Measurements from ENCODE around the gene MAPK7.

MAPK7 gene

DNA sequence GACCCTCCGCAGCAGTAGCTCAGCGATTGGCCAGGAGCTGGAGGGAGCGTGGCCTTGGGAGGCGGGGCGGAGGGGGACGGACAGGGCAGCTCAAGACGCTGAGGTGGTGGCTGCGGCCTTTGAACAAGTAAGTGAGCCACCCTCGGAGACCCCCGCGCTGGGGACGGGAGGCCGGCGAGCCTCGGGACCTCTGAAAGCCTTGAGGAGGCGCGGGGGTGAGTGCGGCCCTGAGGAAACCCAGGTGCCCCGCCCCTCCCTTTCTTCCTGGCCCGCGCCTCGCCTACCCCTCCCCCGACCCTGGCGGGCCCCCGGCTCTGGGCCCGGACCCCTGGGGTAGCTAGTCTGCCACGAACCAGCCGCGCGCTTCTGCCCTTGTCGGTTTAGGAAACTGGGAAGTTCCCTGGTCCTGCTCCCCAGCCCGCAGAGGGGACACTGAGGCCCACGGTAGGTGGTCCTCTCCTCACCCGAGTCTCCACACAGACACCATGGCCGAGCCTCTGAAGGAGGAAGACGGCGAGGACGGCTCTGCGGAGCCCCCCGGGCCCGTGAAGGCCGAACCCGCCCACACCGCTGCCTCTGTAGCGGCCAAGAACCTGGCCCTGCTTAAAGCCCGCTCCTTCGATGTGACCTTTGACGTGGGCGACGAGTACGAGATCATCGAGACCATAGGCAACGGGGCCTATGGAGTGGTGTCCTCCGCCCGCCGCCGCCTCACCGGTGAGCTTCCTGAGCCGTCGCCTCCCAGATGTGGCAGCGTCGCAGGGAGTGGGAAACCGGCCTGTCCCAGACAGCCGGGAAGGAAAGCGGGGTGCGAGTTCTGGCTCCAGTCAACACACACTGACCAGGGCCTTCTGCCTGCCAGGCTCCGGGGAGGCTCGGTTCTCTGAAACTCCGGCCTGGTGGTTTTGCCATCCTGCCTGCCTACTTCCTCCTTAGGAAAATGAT, at the start of gene MAPK7:
TSS of gene MAPK7 (plus strand) at position 83 of the 945 bp plus-strand sequence. CDS start at position 486, 403 bp downstream.
- no peak for DNase-seq (ENCODE audit: low read depth, low spot score)

GRCh38 chr17:19329136-19329535, 49.2 kb upstream of the MAPK7 start:
- DNase-seq (ENCODE audit: low read depth, low spot score) = no peak

- no peak for DNase-seq (ENCODE audit: low read depth, low spot score)
Observed at GRCh38 chr17:19329839-19330238, 48.5 kb upstream of the MAPK7 start.

- DNase-seq (ENCODE audit: low read depth, low spot score) = no peak
Observed at GRCh38 chr17:19330271-19330670, 48.0 kb upstream of the MAPK7 start.

- DNase-seq (ENCODE audit: low read depth, low spot score) = no peak
Observed at GRCh38 chr17:19331134-19331533, 47.2 kb upstream of the MAPK7 start.

GRCh38 chr17:19331543-19332245, 46.6 kb upstream of the MAPK7 start:
- no peak for DNase-seq (ENCODE audit: low read depth, low spot score)

DNA sequence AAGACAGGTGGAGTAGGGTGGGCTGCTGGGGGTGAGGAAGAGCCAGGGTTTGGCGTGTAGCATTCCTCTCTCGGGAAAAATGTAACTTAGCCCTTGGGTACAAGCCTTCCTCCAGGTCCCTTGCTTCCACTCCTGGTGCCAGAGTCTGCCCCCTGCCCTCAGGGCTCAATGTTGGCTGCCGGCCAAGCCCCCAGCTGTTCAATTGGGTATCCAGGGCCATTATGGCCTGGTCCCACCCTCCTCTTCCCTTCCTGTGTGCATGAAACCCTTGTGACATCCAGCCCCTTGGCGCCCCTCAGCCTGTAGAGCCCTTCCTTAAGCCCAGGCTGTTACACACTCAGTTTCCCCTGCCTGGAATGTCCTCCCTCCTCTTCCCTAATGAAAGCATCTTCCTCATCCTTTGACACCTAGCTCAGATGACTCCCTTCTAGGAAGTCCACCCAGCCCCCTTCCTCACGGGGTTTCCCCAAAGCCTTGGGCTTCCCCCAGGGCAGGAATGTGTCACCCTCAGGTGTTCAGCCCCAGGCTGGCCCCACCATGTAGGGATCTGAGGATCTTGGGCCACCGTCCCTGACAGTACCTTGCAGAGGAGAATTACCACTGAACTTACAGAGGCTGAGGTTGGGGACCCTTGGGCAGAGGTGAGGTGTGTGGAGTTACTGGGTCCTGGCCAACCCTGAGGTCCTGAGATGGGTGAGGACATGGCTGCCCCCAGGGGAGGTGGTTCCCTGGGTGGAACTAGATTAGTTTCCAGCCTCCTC, 45.7 kb upstream of the MAPK7 start:
- no peak for DNase-seq (ENCODE audit: low read depth, low spot score)

DNA sequence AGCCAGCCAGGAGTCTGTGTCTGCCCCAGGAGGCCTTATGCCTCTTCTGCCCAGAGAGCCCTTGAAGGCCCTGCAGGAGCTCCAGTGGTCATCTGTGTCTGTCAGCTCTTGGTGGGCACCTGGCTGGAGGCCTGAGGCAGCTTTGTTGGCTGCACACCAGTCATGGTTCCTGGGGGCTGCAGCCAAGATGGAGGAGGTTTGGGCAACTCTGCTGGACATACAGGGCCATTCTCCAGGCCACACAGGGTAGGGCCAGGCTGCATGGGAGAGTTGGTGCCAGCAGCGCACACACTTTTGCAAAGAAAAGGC, 45.2 kb upstream of the MAPK7 start:
- DNase-seq (ENCODE audit: low read depth, low spot score) = no peak

GRCh38 chr17:19333736-19334290, 44.5 kb upstream of the MAPK7 start:
- no peak for DNase-seq (ENCODE audit: low read depth, low spot score)

GRCh38 chr17:19334331-19334730, 44.0 kb upstream of the MAPK7 start:
- DNase-seq (ENCODE audit: low read depth, low spot score) = no peak

DNA sequence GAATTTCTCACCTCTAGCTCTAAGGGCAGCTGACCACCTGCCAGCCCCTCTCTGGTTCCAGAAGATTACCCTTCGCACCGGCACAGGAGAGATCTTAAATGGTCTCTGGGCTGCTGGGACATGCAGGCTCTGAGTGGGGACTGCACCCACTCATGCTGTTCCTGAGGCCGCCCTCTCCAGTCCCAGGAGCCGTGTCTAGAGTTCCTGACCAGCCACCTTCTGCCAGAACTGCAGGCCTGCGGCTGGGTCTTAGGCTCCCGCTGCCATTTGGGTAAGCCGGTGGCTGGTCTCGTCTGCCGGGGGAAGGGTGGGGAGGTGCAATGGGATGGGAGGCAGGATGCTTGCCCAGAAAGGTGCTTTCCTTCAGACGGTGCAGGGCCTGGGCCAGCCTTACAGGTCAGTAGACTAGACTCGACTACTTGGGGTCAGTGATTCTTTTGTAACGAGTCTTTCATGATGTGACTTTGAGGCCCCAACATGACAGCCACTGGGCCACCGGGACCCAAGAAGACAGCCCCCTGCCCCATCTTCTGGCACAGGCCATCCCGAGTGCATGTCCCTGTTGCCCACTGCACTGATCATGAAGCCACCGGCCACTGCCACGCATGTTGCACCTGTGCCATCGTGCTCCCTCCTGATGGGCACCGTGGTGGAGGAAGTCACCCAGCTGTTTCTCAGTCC, 42.2 kb upstream of the MAPK7 start:
- DNase-seq (ENCODE audit: low read depth, low spot score) = no peak

DNA sequence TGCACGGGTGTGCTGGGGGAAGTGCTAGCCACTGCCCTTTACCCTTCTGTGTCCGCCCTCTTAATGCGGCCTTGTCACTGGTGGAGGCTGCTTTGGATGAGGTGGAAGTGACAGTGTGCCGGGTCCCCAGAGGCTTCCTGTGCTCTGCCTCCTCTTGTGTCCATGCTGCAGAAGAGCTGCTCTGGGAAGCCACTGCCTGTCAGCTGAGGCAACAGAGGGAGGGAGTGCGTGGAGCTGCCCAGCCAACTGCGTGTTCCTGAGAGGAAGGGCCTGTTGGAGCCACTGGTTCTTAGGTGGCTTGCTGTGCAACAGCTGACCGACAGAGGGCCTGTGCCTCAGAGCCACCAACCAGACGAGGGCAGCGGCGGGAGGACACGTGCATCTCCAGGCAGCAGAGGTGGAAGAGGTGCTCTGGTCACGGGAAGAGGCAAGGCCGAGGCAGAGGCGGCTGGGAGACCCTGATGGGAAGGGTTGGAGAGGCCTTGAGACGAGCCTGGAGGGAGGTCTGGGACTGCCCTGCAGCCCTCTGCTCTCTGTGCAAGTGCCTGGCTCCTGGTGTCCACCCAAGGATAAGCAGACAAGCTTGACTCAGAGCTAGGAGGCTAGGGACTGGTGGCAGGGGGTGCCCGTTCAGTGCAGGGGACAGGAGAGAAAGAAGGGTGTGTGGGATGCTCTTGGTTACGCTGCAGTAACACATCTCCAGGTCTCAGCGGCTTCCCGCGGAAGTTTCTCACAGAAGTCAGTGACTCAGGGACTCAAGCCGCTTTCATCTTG, 41.2 kb upstream of the MAPK7 start:
- DNase-seq (ENCODE audit: low read depth, low spot score) = no peak

GRCh38 chr17:19337712-19338023, 40.6 kb upstream of the MAPK7 start:
- DNase-seq (ENCODE audit: low read depth, low spot score) = no peak

DNA sequence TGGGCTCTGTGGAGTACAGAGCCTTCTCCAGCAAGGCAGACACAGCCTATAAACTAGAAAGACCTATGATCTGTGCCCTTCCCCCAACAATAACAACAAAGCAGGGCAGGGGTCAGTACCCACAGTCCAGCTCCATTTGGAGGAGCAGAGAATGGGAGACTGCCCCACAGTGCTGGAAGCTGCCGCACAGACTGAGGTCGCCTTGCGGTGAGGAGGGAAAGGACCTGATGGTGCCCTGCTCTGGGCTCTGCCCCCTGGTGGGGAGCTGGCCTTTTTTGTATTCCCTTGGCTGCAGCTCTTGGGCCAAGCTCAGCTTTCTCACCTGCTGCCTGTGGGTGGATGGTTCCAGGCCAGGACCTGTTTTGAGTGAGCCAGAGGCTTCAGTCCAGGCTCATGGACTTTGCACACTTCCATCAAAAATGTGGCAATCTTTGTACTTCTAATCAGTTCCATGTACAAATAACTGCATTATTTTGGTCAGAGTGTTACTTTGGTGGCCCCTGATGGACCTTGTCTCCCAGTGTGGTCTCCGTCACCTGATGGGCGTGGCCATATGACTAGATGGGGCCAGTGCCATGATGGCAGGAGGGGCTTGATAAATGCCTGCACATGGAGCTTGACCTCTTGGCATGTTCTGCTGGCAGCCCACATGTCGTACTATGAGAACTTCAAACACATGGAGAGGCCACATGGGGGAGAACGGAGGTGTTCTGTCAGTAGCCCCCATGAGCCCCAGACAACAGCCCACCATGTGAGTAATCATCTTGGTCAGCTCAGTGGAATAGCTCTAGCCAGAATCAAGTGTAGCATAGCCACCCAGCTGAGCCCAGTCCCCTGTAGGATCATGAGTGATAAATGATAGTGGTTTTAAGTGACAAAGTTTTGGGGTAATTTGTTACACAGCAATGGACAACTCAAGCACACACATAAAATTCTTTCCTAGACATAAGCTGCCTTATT, 40.0 kb upstream of the MAPK7 start:
- DNase-seq (ENCODE audit: low read depth, low spot score) = no peak

DNA sequence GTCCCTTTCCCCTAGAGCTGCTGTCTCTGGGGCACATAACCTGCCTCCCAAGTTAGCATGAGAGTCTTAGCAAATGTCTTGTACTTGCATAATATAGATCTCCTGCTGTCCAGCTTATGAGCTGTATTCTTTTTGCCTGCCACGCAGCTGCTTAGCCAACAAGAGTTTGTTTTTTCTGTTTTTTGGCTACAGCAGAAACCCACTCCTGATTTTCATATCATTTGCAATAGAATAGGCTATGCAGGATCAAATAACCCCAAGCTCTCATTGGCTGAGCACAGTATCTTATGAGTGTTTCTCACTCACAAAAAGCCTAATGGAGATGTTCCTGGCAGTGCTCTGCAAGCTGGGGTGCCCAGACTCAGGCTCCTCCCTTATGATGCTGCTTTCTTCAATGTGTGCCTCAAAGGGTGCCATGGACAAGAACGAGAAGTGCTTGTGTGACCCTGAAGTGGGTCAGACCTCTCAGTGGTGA, 38.9 kb upstream of the MAPK7 start:
- no peak for DNase-seq (ENCODE audit: low read depth, low spot score)

- no peak for DNase-seq (ENCODE audit: low read depth, low spot score)
Observed at GRCh38 chr17:19341211-19341631, 37.1 kb upstream of the MAPK7 start.

DNA sequence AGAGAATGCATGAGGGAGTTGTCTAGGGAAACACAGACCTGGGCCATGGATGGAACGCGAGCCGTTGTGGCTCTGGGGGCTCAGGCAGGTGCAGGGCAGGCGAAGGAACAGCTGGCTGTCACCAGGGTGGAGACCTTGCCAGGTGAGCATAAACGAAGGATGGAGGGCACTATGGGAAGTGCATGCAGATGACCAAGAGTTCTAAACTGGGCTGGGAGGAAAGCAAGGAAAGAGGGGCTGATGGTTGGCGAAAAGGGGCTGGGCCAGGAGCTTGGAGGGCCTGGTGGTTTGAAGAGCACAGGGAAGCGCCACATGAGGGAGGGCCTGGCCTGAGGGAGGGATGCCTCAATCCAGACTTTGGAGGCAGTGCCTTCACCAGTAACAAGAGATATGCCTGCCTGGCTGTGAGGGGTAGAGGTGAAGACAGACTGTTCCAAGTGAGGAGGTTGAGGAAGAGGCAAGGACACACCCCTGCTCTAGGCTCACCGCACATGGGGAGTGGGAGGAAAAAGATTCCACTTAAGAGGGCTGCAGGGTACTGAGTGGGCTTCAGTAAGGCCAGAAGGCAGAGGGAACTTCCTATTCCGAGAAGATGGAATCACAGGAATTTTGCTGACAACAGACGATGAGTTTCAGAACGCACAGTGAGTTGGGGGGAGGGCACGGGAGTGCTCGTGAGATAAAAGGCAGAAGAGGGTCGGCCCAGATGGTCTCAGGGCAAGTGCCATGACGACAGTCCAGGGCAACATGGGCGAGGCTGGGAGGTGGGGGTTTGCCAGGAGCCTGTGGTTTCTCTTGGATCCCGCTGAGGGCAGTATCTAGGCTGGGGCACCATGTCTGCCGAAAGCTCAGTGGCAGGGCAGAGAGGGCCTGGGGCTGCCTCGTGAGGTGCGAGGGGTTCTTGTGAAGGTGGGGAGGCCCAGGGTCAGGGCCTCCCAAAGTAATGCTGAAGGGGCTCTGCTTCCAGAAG, 36.4 kb upstream of the MAPK7 start:
- DNase-seq (ENCODE audit: low read depth, low spot score) = no peak

DNA sequence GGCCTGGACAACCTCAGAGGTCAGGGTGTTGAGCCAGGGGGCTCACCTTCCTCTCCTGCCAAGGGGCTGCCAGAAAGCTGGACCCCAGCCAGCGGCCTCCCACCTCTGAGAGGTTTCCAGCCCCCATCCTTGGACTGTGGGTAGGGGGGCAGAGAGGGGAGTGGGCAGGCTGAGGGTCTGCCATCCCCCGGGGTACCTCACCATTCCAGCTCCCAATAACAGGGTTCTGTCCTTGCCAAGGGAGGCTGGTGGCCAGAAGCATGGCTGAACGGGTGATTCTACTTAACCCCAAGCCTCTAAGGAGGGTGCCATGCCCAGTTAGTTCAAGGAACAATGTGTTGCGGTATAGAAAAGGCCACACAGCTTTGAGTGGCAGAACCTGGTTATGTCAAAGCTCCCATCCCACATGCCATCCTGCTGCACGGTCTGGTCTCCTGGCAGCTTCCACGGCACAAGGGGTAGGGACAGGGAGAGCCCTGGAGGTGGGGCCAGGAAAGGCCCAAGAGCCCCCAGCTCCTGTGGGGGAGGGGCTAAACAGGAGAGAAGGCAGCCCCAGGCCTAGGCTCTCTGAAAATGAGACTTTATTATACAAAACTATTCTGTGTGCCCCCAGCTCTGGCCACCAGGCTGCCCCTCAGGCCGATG, 35.6 kb upstream of the MAPK7 start:
- no peak for DNase-seq (ENCODE audit: low read depth, low spot score)
